ENCODE measurements around the gene NEK1. TPM values are rescaled to one million over a fixed set of nuclear protein-coding genes. Genes with fewer than 3 reads are reported as not detected.

Gene NEK1, protein sequence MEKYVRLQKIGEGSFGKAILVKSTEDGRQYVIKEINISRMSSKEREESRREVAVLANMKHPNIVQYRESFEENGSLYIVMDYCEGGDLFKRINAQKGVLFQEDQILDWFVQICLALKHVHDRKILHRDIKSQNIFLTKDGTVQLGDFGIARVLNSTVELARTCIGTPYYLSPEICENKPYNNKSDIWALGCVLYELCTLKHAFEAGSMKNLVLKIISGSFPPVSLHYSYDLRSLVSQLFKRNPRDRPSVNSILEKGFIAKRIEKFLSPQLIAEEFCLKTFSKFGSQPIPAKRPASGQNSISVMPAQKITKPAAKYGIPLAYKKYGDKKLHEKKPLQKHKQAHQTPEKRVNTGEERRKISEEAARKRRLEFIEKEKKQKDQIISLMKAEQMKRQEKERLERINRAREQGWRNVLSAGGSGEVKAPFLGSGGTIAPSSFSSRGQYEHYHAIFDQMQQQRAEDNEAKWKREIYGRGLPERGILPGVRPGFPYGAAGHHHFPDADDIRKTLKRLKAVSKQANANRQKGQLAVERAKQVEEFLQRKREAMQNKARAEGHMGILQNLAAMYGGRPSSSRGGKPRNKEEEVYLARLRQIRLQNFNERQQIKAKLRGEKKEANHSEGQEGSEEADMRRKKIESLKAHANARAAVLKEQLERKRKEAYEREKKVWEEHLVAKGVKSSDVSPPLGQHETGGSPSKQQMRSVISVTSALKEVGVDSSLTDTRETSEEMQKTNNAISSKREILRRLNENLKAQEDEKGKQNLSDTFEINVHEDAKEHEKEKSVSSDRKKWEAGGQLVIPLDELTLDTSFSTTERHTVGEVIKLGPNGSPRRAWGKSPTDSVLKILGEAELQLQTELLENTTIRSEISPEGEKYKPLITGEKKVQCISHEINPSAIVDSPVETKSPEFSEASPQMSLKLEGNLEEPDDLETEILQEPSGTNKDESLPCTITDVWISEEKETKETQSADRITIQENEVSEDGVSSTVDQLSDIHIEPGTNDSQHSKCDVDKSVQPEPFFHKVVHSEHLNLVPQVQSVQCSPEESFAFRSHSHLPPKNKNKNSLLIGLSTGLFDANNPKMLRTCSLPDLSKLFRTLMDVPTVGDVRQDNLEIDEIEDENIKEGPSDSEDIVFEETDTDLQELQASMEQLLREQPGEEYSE (N-terminal part only)
- total RNA-seq = 28.8 TPM

DNA sequence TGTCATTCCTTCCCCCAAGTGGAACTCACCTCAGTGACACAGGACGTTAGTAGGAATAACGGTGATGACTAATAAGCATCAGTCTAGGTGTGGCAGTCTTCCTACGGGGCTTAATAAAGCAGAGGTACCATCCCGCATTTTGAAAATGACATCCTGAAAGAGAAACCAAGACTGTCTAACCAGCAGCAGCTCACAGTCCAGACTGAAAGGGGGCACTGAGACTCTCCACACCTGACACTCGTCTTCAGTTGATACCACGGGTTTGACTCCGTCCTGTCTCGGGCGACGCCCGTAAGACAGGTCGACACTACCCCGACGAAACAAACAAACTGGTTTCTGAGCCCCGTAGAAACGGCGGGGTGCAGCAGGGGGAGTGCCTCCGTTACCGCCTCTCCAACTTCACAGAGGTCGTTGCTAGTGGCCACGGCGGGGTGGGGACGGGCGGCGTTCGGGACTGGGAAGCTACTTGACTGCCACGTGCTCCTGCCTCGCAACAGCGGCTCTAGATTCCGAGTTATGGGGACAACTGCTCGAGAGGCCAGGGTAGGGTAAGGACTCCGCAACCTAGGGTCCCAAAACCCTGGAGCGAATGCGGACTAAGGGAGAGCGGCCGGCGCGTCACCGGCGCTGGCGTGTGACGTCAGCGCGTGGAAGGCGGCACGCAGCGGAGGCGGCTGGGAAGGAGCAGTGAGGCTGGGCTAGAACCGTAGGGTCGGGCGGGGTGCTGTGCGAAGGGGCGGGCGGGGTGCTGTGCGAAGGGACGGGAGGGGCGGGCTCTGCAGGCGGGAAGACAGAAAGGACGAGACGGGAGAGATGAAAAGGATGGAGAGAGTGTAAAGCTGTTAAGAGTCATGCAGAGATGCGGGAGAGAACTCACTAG lies at the start of gene NEK1:
Gene NEK1, minus strand, starts transcription at position 593 of the 880 bp plus-strand sequence. CDS start 9,953 bp downstream, outside the sequence.

DNA sequence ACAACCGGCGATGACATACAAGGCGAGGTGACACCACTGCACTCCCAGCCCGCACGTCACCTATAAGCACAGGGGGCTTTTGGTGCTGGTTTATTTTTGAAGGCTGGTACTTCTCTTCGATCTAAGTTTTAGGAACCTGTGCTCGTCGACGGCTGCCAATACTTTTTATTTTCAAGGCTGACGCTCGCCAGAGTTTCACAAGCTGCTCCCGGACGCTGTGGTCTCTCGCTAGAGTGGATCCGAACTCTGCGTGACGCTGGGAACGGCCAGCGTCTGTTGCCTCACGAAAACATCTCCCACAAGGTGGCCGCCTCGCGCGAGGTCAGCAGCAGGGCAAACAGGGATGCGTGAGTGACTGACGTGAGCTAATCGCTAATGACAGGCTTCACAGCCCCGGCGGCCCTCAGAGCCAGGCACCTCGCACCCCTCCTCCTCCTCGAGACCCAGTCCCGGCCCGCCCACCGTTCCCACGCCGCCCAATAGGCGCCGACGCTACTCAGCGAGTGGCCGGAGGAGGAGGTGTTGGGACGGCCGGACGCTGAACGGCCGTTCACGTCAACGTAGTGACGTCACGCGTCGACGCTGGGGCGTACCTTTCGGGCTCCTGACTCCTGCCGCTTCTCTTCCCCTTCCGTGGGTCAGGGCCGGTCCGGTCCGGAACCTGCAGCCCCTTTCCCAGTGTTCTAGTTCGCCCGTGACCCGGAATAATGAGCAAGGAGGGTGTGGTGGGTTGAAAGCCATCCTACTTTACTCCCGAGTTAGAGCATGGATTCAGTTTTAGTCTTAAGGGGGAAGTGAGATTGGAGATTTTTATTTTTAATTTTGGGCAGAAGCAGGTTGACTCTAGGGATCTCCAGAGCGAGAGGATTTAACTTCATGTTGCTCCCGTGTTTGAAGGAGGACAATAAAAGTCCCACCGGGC lies 7.8 kb upstream of the NEK1 start, which contains the start of gene CLCN3:
Gene CLCN3, plus strand, starts transcription at position 621 of the 922 bp plus-strand sequence. CDS start 15,351 bp downstream, outside the sequence.

Other genes starting within 250 kb of the NEK1 start
- 94.5 TPM for gene CLCN3, start 8.0 kb upstream of the NEK1 start, total RNA-seq
- gene HPF1, start 145.4 kb upstream of the NEK1 start, total RNA-seq = 38.8 TPM

Data from parietal lobe (tissue), 1 donor.